ENCODE measurements around the gene ADAMTSL3.
A peak's percentile ranks its signal among the peaks of the same experiment; 100 is the strongest.

The ADAMTSL3 gene

DNA sequence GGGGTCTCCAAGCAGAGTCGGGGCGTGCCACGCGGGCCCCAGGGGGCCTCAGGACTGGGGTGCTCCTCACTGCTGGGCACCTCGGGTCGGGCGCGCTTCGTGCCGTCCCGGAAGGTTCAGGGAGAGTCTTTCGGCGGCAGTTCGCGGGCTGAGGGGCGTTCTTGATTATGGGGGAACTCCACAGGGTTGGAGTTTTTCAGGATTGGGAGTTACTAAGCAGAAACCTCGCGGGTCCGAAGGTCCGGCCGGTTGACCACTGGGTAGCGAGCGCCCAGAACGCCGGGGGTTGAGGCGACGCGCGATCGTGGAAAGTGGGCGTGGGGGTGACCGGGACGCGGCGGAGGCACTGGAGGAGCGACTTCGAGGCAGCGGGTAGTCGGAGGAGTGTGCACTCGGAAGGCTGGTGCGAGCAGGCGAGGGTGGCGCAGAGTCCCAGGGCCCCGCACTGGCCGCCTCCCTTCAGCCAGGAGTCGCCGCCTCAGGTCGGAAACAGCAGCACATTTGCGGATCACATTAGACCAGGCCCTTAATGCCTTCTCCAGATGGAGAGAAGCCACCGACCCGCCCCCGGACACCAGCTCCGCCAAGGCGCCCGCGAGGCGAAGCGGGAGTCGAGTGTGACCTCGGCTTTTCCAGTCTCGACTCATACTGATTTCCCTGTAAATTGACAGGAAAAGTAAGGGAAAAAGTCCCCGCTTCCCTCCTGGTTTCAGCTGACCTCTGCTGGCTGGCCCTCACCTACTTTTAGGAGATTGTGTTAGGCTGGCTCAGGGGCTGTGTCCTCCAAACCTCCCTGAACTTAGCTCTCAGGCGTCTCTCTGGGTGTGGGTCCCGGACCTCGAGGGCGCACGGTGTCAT is 685 bp downstream of the ADAMTSL3 start:
- no peak for DNase-seq (ENCODE audit: low spot score)
- no peak for FAIRE-seq

DNA sequence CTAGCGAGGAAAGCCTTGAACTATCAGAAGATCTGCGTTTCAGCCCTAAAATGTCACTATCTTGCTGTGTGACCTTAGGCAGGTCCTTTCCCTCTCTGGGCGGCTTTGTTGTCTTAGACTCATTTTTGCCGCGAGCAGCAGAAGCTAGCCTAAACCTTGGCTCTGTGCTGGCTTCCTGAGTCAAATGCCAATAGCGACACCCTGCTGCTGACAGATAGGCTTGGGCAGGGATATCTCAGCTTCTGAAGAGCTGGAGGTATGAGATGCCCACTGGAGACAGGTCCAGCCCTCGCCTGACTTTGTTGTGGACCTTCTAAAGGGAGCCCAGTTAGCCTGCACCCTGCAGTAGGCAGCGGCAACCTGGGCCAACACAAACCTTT is 1.3 kb downstream of the ADAMTSL3 start:
- no peak for FAIRE-seq
- DNase-seq (ENCODE audit: low spot score): no peak

DNA sequence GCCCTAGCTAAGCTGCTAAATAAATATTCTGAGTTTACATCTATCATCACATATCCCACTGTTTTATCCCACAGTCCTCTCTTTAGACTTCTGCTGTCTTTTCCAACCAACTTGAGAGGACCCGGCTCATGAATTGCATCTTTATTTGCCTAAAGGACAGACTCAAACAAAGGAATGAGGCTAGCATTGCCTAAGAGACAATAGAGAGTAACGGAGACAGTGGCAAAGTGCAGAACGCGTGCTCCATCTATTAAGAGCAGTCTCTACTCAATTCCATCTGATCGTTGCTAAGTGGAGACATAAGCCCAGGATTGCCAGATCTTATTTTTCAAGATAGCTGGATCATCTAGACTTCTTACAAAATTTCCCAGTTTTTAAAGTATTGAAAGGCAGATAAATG is 2.3 kb downstream of the ADAMTSL3 start:
- FAIRE-seq: no peak

DNA sequence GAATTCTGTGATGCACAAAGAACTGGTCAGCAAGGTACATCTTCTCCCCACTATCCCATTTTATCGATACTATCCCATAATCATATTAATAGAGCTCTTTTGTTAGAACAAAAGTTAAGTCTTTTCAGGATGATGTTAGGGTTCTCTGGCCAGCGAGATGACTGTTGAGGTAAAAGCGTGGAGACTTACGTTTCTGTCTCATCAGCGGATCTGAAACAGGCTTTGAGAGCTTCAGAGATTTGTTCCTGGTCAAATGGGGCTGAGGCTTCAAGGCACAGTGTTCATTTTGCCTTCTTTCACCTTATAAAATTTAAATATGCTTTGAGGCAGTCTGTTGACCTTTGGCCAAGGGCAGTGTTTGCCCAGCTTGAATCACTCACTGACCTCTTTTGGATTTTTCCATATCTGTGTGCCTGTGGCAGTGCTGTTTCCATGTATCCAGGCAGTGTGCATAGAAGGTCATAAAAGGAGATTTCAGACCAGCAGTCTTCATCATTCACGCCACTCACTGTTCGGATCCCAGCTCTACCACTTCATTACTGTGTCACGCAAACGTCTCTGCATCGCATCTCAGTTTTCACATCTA is 3.1 kb downstream of the ADAMTSL3 start:
- FAIRE-seq (no peak), DNase-seq (ENCODE audit: low spot score) (no peak)

More for the DNA sequence above, 2.3 kb downstream of the ADAMTSL3 start:
- DNase-seq (ENCODE audit: low spot score): no peak

DNA sequence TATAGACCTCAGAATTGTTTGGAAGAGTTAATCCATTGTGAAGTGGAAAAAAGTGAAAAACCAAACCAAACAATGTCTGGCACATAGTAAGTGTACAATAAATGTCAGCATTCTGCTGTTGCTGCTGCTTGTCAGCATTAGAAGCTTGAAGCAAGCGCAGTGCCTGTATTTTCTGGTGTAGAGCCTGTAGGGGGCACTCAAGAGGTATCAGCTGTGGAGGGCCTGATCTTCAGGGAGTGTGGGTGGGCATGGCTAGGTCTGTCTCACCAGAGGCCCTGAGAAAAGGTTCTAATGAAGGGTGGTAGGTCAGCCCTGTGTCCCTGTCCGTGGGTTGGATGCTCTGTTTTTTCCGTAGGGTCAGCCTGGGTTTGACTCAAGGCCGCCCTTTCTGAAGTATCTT is 3.6 kb downstream of the ADAMTSL3 start:
- FAIRE-seq: no peak
- no peak for DNase-seq (ENCODE audit: low spot score)

DNA sequence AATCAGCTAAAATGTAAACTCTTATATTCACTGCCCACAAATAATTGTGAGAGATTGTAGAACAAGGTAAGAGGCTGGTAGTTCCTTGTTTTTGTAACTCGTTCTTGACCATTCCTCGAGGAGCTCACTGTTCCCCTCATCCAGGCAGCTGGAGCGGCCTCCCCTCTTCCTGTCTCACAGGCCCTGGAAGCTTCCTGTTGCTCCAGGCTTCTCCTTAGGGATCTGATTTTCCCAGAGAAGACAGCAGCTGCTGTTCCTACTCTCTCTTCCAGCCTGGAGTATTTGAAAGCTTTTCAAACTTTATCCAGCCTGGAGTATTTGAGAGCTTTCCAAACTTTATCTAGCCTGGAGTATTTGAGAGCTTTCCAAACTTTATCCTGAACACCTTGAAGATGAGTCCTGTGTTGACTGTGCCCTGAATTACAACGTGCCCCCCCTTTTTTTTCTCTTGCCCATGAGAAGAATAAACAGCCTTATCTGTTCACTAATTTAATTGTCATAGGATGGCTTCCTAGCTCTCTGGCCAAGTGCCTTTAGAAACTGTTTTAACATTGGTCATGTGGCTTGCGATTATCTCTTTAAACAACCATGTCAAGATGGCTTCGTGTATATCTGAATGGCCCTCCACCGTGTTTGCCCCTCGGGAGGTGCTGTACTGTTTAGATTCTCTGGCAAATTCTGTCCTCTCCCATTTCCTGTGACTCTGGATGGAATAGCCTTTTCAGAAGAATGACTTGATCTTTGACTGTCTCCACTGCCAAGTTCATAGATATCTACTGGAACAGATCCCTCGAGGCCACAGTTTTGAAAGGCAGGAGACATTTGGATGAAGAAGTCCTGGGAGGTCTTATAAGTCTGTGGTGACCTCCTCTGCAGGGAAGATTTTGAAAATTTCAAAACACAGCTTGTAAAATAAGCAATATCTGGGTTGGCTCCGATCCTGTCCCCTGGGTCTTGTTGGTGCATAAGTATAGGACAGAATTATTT is 4.8 kb downstream of the ADAMTSL3 start:
- DNase-seq (ENCODE audit: low spot score) (no peak), FAIRE-seq (no peak)

DNA sequence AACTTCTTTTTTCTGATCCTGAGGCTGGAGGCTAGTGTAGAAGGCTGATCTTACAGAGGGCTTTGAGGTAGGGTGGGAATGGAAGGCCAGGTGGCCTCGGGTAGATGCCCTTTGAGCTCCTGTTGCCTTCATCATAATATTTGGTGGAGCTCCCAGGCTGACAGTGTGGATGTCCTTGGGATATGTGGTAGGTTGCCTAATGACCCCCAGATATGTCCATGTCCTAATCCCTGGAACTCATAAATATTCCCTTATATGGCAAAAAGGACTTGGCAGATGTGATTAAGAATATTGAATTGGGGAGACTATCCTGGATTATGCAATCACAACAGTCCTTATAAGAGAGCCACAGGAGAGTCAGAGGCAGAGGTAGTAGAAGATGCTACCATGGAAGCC is 5.5 kb downstream of the ADAMTSL3 start:
- no peak for DNase-seq (ENCODE audit: low spot score)
- FAIRE-seq: no peak

DNA sequence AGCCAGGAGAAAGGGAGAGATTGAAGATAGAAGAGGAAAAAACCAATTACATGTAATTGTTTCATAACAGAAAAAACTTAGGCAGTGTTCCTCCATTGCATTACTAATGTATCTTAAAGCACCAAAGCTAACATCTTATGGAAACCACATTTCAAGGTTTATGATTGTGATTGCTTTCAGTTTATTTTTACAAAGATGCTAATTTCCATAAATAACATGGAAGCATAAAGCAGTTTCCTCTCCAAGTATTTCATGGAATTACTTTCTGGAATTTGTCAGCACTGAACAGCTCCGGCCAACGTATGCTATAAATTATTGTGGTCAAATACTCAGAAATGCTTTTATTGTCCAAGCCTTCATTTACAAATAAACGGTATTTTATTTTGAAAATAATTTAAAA is 11.6 kb downstream of the ADAMTSL3 start:
- DNase-seq (ENCODE audit: low spot score): no peak
- FAIRE-seq: no peak

DNA sequence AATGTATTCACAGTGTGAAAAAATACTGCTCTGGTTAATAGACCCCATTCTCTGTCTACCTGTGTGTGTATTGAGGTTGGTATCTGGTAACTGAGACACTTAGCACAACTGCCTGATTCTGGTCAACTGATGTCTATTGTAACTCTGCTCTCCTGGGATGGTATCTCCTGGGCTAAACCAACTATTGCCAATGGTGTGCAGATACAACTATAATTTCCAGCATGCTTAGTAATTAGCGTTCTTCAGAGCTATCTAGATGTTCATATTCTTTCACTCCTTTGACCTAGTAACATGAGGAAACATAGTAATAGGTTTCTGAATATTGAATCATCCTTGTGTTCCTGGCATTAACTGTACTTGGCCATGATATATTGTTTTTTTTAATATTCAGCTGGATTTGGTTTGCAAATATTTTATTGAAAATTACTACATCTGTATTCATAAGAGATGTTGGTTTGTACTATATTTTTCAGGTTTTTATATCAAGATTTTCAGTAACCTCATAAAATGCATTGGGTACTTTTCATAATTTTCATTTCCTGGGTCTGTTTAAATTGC is 16.8 kb downstream of the ADAMTSL3 start:
- DNase-seq (ENCODE audit: low spot score) (no peak), FAIRE-seq (no peak)

DNA sequence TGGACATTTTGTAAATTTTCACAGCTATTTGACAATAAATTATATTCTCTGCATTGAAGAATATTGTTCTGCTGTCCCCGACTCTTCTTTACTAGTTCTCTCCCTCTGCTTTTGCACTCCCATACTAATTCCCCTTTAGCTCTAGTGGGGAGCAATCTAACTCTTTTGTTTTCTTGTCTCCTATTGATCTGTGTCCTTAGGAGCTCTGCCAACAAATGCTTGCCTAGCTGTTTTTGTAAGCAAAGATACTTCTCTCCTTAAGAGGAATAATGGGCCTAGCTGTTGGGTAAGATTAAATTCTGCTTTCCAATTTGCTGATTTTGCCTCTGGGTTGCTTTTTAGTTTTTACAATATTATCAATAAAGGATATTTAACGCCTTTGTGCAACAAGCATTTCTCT is 17.7 kb downstream of the ADAMTSL3 start:
- FAIRE-seq: no peak
- DNase-seq (ENCODE audit: low spot score): no peak

DNA sequence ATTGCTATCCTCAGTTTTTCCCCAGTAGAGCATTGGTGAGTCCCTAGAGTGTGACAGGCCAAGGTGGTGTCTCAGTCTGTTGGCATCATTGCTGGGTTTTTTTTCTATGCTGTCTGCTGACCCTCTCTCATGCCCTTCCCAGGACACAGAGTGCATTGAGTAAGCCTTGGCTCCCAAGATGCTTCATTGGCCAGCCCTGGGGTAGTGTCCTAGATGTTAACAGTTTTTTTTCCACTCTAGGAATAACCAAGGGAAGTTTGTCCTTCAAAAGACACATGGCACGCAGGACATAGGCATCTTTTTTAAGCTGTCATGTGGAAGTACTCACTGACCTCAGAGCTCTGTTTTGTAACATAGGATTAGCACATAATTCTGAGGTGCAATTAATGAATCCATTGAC is 19.5 kb downstream of the ADAMTSL3 start:
- FAIRE-seq: no peak
- no peak for DNase-seq (ENCODE audit: low spot score)

DNA sequence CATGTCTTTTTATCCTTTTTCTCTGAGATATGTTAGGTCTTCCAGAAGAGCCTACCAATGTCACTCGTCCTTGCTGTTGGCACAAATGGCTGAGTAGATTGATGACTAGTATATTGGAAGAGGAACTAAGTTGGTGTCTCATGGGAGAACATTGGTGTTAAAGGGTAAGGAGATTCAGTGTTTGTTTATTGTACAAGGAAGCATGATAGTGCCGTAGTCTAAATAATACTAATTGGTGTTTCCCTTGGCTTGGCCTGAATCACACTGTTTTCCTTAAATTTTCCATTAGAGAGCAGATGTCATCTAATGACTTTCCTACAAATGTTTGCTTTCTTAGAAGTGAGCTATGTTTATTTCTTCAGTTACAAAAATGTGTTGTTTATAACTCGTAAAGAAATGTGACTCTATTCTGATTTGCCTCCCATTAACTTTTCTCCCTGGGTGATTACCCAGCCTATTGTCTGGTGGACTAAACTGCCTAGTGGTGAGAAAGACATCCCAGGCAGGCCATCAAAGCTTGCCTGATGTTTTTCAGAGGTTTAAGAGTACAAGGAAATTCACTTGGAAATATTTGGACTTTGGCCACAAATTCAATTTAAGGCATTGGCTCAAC is 28.7 kb downstream of the ADAMTSL3 start:
- DNase-seq (ENCODE audit: low spot score) (no peak), FAIRE-seq (no peak)

DNA sequence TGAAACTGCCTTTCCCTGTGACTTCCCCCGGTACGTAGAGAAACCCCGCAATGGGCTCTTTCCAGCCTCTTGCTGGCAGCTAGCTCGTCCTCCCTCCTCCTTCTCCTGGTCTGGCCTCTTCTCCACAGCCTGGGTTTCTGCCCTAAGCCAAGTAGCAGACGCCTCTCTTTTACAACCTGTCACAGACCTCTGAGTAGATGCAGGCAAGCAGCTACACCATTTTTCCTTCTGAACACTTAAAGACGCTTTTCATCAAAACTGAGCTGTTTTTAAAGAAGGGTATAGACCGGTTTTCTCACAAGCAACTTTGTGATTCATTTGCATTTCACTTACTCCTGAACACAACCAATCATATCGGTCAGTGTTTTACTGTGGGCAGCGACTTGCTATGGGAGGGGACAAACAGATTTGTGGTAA is 32.0 kb downstream of the ADAMTSL3 start:
- FAIRE-seq (no peak), DNase-seq (ENCODE audit: low spot score) (no peak)

DNA sequence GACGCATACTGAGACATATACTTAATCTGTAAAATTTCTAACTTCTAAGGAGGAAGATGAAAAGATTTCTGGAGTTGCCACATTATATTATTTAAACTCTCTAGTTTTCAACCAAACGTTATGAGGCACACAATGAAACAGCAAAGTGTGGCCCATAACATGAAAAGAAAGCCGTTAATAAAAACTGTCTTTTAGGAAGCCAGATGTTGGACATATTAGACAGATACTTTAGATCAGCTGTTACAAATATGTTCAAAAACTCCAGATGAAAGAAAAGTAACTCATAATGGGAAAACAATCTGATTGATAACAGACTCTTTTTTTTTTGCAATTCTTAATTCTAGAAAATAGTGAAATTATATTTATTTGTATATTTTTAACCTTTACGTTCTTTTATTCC is 34.3 kb downstream of the ADAMTSL3 start:
- DNase-seq (ENCODE audit: low spot score) (no peak), FAIRE-seq (no peak)

DNA sequence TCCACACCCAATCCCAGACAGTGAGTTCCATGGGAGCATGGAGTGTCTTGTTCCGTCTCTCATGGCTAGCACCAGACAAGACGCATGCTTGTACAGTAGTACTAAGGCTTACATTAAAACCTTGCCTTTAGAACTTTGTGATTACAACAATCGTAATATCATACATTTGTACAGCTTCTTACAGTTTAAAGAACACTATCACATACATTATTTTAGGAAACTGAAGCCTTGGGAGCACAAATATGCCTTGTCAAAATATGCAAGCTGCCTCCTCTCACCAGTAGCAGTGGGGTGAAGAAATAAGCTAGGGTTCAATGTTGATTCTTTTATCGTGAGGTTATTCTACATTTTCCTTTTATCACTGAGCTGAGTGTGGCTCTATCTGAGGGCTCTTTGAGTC is 36.8 kb downstream of the ADAMTSL3 start:
- no peak for FAIRE-seq
- no peak for DNase-seq (ENCODE audit: low spot score)

DNA sequence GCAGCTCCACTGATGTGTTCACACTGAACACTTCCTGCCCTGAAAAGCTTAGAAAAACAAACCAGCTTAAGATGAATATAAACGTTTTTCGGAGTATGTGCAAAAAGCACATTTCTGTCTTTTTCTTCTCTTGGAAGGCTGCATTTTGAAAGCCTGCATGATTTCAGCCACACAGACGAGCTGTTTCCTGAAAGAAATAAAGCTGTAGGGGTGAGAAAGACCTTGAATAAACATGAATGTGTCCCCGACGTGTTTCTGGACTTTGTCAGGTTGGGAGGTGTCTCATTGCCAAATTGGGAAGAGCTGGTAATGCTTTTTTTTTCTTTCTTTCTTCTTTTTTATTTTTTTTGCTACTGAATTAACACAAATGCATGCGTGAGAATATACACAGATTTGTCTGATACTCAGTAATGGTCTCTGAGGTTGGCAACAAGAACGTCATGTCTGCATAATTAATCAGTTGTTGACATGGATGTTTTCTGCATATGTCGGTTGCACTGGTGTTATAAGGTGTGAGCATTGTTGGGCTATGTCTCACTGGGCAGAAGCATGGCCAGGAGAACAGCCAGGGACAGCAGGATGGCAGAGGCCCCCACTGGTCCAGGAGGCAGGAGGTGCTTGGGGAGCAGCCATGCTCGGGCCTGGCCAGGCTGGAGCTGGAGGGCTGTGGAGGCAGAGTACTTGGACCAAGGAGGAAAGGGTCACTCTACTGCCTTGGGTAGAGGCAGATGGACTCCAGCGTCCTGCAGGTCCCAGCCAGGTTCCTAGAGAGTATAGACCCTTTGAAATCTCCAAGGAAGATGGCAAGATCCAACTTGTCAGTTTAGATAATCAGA is 39.0 kb downstream of the ADAMTSL3 start:
- DNase-seq (ENCODE audit: low spot score) (no peak), FAIRE-seq (peak; percentile 92)

DNA sequence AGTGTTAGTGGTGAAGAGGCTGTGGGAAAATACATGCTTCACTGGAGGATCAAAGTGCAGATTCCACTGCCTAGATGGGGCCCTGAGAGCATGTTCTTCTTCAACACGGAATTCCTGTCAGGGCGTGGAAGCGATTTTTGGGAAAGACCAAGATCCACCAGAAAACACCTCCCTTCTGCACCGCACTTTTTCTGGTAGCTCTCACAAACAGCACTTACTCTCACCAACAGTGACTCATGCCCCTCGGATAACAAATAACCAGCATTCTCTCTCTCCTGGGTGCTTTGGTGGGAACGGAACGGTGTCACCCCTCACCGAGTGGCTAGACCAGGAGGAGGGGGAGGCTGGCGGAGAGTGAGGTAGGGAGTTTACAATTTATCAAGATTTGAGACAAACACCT is 40.1 kb downstream of the ADAMTSL3 start:
- DNase-seq (ENCODE audit: low spot score) (peak; percentile 68), FAIRE-seq (peak; percentile 46)

DNA sequence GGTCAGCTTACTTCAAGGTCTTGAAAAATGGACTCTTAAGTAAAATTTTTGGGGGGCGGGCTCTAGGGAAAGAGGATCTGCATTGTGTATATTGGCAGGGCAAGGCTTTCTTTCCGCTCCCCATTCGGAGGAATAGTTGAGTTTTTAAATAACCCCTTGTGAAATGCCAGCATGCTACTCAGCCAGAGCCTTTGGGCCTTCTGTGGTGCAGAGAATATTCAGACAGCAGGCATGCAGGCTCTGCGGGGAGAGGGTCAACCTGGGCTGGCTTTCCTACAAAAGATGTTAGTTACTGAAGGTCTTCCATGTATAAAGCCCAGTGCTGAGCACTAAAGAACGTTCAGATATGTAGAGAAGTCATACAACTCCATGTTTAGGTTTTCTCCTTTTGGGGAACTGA is 40.6 kb downstream of the ADAMTSL3 start:
- no peak for FAIRE-seq
- DNase-seq (ENCODE audit: low spot score): no peak

DNA sequence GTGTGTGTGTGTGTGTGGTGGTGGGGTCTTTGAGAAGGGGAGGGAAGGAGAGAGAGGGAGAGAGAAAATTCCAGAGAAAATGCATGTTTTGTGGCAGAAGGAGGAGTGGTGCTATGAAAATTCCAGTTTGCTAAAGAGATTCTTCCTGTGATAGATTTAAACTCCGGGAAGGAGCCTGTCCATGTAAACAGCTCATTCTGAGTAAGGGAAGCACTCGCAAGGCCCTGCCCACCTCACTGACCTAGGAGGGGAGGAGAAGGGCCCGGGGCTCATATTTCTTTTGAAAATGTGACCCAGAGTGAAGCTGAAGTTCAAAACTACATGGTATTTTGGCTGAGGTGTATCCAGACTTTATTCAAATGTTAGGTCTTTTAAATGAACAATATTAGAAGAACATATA is 41.3 kb downstream of the ADAMTSL3 start:
- DNase-seq (ENCODE audit: low spot score) (peak; percentile 43), FAIRE-seq (no peak)

DNA sequence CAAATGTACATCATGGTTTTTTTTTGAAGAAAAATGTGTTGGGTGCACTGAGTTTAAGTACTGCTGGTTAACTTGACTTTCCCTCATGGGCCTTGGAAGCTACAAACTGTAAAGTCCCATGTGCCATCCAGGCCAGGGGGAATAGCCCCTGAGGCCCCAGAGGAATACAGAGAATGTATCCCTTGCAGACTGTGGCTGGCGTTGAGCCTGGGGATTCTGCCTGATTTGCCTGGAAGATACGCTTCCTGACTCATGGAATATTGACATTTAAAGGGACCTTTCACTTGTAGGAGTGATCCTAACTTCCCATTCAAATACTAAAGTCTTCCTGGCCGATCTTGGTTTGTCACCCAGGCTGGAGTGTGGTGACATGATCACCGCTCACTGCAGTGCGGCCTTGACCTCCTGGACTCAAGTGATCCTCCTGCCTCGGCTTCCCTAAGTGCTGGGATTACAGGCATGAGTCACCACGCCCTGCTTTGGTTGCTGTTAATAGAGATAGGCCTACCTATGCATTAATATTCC is 42.0 kb downstream of the ADAMTSL3 start:
- DNase-seq (ENCODE audit: low spot score) (no peak), FAIRE-seq (no peak)

Measured in urothelium cell line (cell line).